Left lung (tissue), 10 donors: ENCODE results near the gene POLR3B. TPM values are rescaled to one million over a fixed set of nuclear protein-coding genes. Genes with fewer than 3 reads are reported as not detected.
"Not testable (repeated sequence)": the region's sequence is repeated elsewhere in the genome, so short reads cannot be mapped to it uniquely, and the experiment has no call there.

ENCODE experiments used
- ATAC-seq: fragments of 200-7000 bp; cut with Tn5 transposase; one replicate; pipeline ENCODE4 v1.9.1; 2020; ENCODE audit warnings: moderate library complexity
- DNase-seq, 4 donors: peaks; one replicate each; pipeline ENCODE4 v3.0.0-alpha.2; 2013 to 2020
- H3K27ac ChIP-seq, 2 donors: fragments of 200-600 bp; sonication (generic) in 1 of 2; one replicate each; pipeline versions ENCODE4 v1.5.0 to v1.8.0; 2020 to 2021
- H3K27me3 ChIP-seq, 2 donors: fragments of 200-600 bp; sonication (generic) in 1 of 2; one replicate each; pipeline versions ENCODE4 v1.5.0 to v1.8.0; 2020 to 2021
- H3K36me3 ChIP-seq, 2 donors: fragments of 200-600 bp; sonication (generic) in 1 of 2; one replicate each; pipeline versions ENCODE4 v1.5.0 to v1.8.0; 2020 to 2021
- H3K4me1 ChIP-seq, 2 donors: fragments of 200-600 bp; one replicate each; pipeline ENCODE4 v1.8.0; 2021
- H3K4me3 ChIP-seq, 2 donors: fragments of 200-600 bp; sonication (generic) in 1 of 2; one replicate each; pipeline versions ENCODE4 v1.5.0 to v1.8.0; 2020 to 2021; ENCODE audit warnings: mild to moderate bottlenecking in 1 of 2
- H3K9me3 ChIP-seq, 2 donors: fragments of 200-600 bp; sonication (generic) in 1 of 2; one replicate each; pipeline versions ENCODE4 v1.5.0 to v1.8.0; 2020 to 2021
- intact Hi-C, 2 donors: fragments of 100-400 bp; cut with DNase I; formaldehyde crosslinking; loops; one replicate each; pipeline versions ENCODE4 v1.11.2 to v1.14.2; 2022
- polyA plus RNA-seq, 6 donors: library from polyadenylated mRNA; unstranded; fragments of 120-200 nt; gene quantifications; one replicate each; pipeline ENCODE4 v1.2.1, GENCODE V29; 2013; ENCODE audit not compliant: insufficient read length in 6 of 6
- total RNA-seq, 2 donors: library from RNA; stranded (reverse); fragmentation: NEBNext Ultra II Directional; extraction: Animal tissue kit (Norgen Biotek cat#: 25700); gene quantifications; one replicate each; pipeline ENCODE4 v1.2.1, GENCODE V29; 2021
- TF ChIP-seq, protein P1 (sequence below), 2 donors: fragments of 200-600 bp; sonication (generic) in 1 of 2; IDR thresholded peaks; one replicate each; pipeline versions ENCODE4 v1.5.0 to v1.8.0; 2021; ENCODE audit warnings: antibody characterized with exemption in 2 of 2
- donor health status: DM: no; HTN: yes; CAD: no.
- donor health status: DM: no; HTN: no; CAD: no.

POLR3B gene
- total and polyA plus RNA-seq, 8 donors: 10.9 to 14.6 (median 13.3) TPM

DNA sequence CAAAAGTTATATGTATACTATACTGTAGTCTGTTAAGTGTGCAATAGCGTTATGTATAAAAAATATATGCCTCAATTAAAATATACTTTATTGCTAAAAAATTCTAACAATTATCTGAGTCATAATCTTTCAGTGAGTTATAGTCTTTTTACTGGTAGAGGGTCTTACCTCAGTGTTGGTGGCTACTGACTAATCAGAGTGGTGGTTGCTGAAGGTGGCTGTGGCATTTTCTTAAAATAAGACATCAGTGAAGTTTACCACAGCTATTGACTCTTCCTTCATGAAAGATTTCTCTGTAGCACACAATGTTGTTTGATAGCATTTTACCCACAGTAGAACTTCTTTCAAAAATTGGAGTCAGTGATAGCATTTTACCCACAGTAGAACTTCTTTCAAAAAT is 23.4 kb downstream of the POLR3B start:
- Histone ChIP-seq H3K36me3 (peaks cover 0 to 81% of the 10 kb centered on the region in 2 donors), H3K27ac (no peak overlapping the region), H3K9me3 (no peaks in the 10 kb centered on the region), H3K4me3 (no peak overlapping the region), H3K27me3 (no peaks in the 10 kb centered on the region), H3K4me1 (no peaks in the 10 kb centered on the region)
- ATAC-seq (no peak), DNase-seq (no peak)
- intact Hi-C loops: loop anchor here in 1 of 2 donors (10.0 kb wide), 1 partner anchor 464 kb away; no protein-coding TSS in a partner anchor
- TF ChIP-seq, protein P1, sequence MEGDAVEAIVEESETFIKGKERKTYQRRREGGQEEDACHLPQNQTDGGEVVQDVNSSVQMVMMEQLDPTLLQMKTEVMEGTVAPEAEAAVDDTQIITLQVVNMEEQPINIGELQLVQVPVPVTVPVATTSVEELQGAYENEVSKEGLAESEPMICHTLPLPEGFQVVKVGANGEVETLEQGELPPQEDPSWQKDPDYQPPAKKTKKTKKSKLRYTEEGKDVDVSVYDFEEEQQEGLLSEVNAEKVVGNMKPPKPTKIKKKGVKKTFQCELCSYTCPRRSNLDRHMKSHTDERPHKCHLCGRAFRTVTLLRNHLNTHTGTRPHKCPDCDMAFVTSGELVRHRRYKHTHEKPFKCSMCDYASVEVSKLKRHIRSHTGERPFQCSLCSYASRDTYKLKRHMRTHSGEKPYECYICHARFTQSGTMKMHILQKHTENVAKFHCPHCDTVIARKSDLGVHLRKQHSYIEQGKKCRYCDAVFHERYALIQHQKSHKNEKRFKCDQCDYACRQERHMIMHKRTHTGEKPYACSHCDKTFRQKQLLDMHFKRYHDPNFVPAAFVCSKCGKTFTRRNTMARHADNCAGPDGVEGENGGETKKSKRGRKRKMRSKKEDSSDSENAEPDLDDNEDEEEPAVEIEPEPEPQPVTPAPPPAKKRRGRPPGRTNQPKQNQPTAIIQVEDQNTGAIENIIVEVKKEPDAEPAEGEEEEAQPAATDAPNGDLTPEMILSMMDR (IDR thresholded peaks at IDR 0.05): no peak

DNA sequence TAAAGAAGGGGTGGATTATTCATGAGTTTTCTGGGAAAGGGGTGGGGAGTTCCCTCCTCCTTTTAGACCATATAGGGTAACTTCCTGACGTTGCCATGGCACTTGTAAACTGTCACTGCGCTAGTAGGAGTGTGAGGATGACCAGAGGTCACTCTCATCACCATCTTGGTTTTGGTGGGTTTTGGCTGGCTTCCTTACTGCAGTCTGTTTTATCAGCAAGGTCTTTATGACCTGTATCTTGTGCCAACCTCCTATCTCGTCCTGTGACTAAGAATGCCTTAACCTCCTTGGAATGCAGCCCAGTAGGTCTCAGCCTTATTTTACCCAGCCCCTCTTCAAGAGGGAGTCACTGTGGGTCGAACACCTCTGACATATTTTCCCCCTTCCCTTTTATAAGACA is 24.3 kb downstream of the POLR3B start:
- H3K36me3 ChIP-seq: peaks cover 0 to 72% of the 10 kb centered on the region in 2 donors
- not testable (repeated sequence) for DNase-seq, H3K27me3 ChIP-seq, ATAC-seq, H3K27ac ChIP-seq, H3K9me3 ChIP-seq, H3K4me1 ChIP-seq, H3K4me3 ChIP-seq
- intact Hi-C loops: loop anchor here in 1 of 2 donors (10.0 kb wide), 1 partner anchor 463 kb away; no protein-coding TSS in a partner anchor

DNA sequence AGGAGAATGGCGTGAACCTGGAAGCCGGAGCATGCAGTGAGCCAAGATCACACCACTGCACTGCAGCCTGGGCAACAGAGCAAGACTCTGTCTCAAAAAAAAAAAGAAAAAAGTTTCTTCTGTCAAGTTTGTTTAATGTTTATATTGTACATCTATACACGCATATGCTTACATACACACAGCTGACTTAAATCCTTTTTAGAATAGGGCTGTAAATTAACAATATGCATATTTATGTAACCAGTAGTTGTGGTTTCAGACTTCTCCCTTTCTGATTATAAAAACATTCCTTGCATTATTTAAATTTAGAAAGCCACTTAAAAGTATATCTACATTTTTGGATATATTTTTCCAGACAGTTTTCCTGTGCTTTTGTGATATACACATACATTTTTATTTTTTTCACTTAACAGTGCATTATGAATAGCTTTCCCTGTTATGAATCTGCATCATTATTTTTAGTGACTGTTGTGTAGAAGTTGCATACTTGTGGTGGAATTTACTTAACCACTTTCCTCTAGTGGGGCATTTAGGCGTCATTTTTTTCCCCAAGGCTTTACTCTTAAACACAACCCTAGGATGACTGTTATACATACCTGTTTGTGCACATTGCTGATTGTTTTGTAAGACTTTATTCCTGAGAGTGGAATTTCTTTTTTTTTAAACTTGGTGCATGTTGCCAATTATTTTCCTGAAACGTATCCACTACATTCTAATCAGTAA is 29.4 kb downstream of the POLR3B start:
- TF ChIP-seq, protein P1 (IDR thresholded peaks at IDR 0.05): no peak
- intact Hi-C loops: loop anchor here in 1 of 2 donors (5.0 to 10.0 kb wide), 2 partner anchors 458 to 530 kb away; no protein-coding TSS in a partner anchor
- H3K4me3 ChIP-seq: no peak overlapping the region
- H3K27me3 ChIP-seq: no peaks in the 10 kb centered on the region
- peaks cover 0 to 34% of the 10 kb centered on the region in 2 donors for H3K36me3 ChIP-seq
- H3K27ac ChIP-seq: no peak overlapping the region
- ATAC-seq (no peak), DNase-seq (no peak)
- H3K9me3 ChIP-seq: no peaks in the 10 kb centered on the region
- H3K4me1 ChIP-seq: no peaks in the 10 kb centered on the region

DNA sequence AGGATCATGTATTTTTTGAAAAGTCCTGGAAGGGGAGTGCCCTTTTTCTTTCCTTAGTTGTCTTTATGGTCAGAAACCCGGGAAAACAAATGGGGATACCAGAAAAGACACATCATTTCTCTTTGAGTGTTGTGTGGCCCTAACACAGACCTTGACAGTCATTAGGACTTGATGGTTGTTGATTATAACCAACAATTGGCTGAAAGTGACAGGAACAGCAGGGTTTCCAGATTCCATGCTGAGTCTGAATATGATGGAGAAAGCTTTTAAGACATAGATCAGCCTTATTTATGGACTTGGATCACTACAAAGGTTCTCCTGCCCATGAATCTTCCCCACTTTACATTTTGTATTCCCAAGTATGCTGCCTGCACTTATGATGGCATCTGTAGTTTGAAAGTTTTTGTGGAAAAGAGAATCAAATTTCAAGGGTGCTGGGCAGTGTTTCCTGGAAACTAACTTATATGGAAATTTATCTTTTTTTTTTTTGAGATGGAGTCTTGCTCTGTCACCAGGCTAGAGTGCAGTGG is 30.4 kb downstream of the POLR3B start:
- DNase-seq: no peak
- Histone ChIP-seq H3K36me3 (peaks cover 0 to 34% of the 10 kb centered on the region in 2 donors), H3K9me3 (no peaks in the 10 kb centered on the region), H3K4me1 (no peaks in the 10 kb centered on the region), H3K27me3 (no peaks in the 10 kb centered on the region), H3K27ac (no peak overlapping the region), H3K4me3 (no peak overlapping the region)
- TF ChIP-seq, protein P1 (IDR thresholded peaks at IDR 0.05): no peak
- no peak for ATAC-seq
- intact Hi-C loops: loop anchor here in 1 of 2 donors (5.0 to 10.0 kb wide), 2 partner anchors 457 to 529 kb away; no protein-coding TSS in a partner anchor

DNA sequence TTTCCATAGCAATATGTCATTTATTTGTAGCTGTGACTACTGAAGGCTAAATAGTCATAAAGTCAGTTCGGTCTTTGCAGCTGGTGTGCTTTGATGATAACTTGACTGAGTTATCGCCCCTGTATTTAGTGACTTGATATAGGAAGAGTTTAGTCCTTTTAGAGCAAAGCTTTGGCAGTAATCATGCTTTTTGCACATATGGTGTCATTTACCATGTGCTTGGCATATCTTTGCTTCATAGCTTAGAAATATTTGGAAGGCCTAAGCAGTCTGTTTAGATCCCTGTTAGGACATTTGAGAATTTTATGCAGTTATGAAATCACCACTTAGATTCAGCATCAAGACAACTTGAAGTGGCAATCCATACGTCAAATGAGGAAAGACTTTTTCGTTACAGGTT is 31.6 kb downstream of the POLR3B start:
- TF ChIP-seq, protein P1 (IDR thresholded peaks at IDR 0.05): no peak
- DNase-seq (no peak), ATAC-seq (no peak)
- H3K27me3 ChIP-seq: no peaks in the 10 kb centered on the region
- H3K9me3 ChIP-seq: no peaks in the 10 kb centered on the region
- no peak overlapping the region for H3K27ac ChIP-seq
- H3K36me3 ChIP-seq: peaks cover 0 to 30% of the 10 kb centered on the region in 2 donors
- intact Hi-C loops: loop anchor here in 1 of 2 donors (5.0 to 10.0 kb wide), 2 partner anchors 456 to 528 kb away; no protein-coding TSS in a partner anchor
- H3K4me1 ChIP-seq: no peaks in the 10 kb centered on the region
- no peak overlapping the region for H3K4me3 ChIP-seq
